K562 (cell line): ENCODE measurements around the gene DCAF6. TPM values are rescaled to one million over a fixed set of nuclear protein-coding genes. Genes with fewer than 3 reads are reported as not detected.

Experiments used
- ARID1B ChIP-seq: fragments of 450-650 bp; IDR thresholded peaks from 2 replicates; pipeline ENCODE4 v1.6.1; 2016; ENCODE audit warnings: antibody characterized with exemption, mild to moderate bottlenecking, inconsistent platforms
- ATF1 ChIP-seq, 2 experiments: fragments of 450-650 bp in 1 of 2; IDR thresholded peaks; 2 replicates each; pipeline ENCODE4 v1.6.1; 2016; ENCODE audit warnings: missing compliant biosample characterization in 1 of 2, missing genetic modification characterization in 1 of 2
- BCOR ChIP-seq: fragments of 450-650 bp; IDR thresholded peaks from 2 replicates; pipeline ENCODE4 v1.6.1; 2016
- CREB1 ChIP-seq, 2 experiments: sonication (generic) in 1 of 2; formaldehyde crosslinking in 1 of 2; IDR thresholded peaks; 2 replicates each; pipeline versions ENCODE4 v1.6.1 to v1.8.0; 2012 to 2022; ENCODE audit warnings: inconsistent platforms in 1 of 2, mild to moderate bottlenecking in 1 of 2, missing genetic modification reagents in 1 of 2, moderate library complexity in 1 of 2
- HDAC3 ChIP-seq: fragments of 450-650 bp; IDR thresholded peaks from 2 replicates; pipeline ENCODE4 v1.6.1; 2018; ENCODE audit warnings: borderline replicate concordance, mild to moderate bottlenecking, moderate library complexity; ENCODE audit not compliant: partially characterized antibody
- HMGN3 ChIP-seq: IDR thresholded peaks from 2 replicates; pipeline ENCODE4 v1.6.1; 2011; ENCODE audit warnings: borderline replicate concordance, low read depth, mild to moderate bottlenecking, mixed read lengths, low read length; ENCODE audit not compliant: insufficient read length; ENCODE audit errors: extremely low read depth
- HSF4 ChIP-seq: fragments of 250-450 bp; sonication (Bioruptor Pico); IDR thresholded peaks from 2 replicates; pipeline ENCODE4 v2.1.2; 2022; ENCODE audit warnings: mild to moderate bottlenecking, moderate library complexity, borderline replicate concordance
- MTA2 ChIP-seq: fragments of 450-650 bp; IDR thresholded peaks from 2 replicates; pipeline ENCODE4 v1.6.1; 2016; ENCODE audit warnings: low read depth
- MYC ChIP-seq, 2 experiments: fragments of 250-450 bp in 1 of 2; sonication (Bioruptor Pico) in 1 of 2; IDR thresholded peaks; 2 replicates each; pipeline versions ENCODE4 v1.5.1 to v1.6.1; 2012 to 2021; ENCODE audit warnings: low read depth in 2 of 2, borderline replicate concordance in 1 of 2, improper control_type of control experiment in 1 of 2, low read length in 1 of 2, mild to moderate bottlenecking in 1 of 2, moderate library complexity in 1 of 2
- PHB ChIP-seq: fragments of 250-450 bp; sonication (Bioruptor Pico); IDR thresholded peaks from 2 replicates; pipeline ENCODE4 v1.5.0; 2021
- PPARD ChIP-seq: fragments of 250-450 bp; sonication (Bioruptor Pico); IDR thresholded peaks from 2 replicates; pipeline ENCODE4 v1.8.0; 2022; ENCODE audit warnings: inconsistent platforms, mild to moderate bottlenecking, moderate library complexity
- PRMT5 ChIP-seq: sonication (generic); formaldehyde crosslinking; IDR thresholded peaks from 2 replicates; pipeline ENCODE4 v1.5.0; 2020; ENCODE audit warnings: missing genetic modification reagents
- PTTG1 ChIP-seq: fragments of 450-650 bp; IDR thresholded peaks from 2 replicates; pipeline ENCODE4 v1.6.1; 2016; ENCODE audit warnings: low read depth, mild to moderate bottlenecking, missing genetic modification characterization, missing compliant biosample characterization
- SMARCA4 ChIP-seq: fragments of 450-650 bp; IDR thresholded peaks from 2 replicates; pipeline ENCODE4 v1.6.1; 2016
- SMARCE1 ChIP-seq: fragments of 450-650 bp; IDR thresholded peaks from 2 replicates; pipeline ENCODE4 v1.7.1; 2016; ENCODE audit warnings: mild to moderate bottlenecking
- TAL1 ChIP-seq: fragments of 450-650 bp; IDR thresholded peaks from 2 replicates; pipeline ENCODE4 v1.6.1; 2016; ENCODE audit warnings: mild to moderate bottlenecking
- TEAD4 ChIP-seq, 2 experiments: sonication (generic) in 1 of 2; formaldehyde crosslinking in 1 of 2; IDR thresholded peaks; 2 replicates each; pipeline versions ENCODE4 v1.6.1 to v1.8.0; 2012 to 2022; ENCODE audit warnings: borderline replicate concordance in 1 of 2, inconsistent platforms in 1 of 2, low read length in 1 of 2, mild to moderate bottlenecking in 1 of 2, missing genetic modification reagents in 1 of 2
- ZNF146 ChIP-seq: IDR thresholded peaks from one replicate; pipeline ENCODE4 v1.6.1; 2018; ENCODE audit warnings: missing compliant biosample characterization; ENCODE audit not compliant: unreplicated experiment
- ZNF175 ChIP-seq: fragments of 200-800 bp; sonication (Bioruptor generic); IDR thresholded peaks from 2 replicates; pipeline ENCODE4 v1.6.1; 2016; ENCODE audit warnings: low read depth, mild to moderate bottlenecking, missing genetic modification characterization, missing compliant biosample characterization
- ZNF584 ChIP-seq: fragments of 200-800 bp; sonication (Bioruptor generic); IDR thresholded peaks from 2 replicates; pipeline ENCODE4 v1.6.1; 2016; ENCODE audit warnings: low read depth, mild to moderate bottlenecking, missing genetic modification characterization, missing compliant biosample characterization
- ZNF77 ChIP-seq: fragments of 250-450 bp; sonication (Bioruptor Pico); IDR thresholded peaks from 2 replicates; pipeline ENCODE4 v1.5.0; 2020
- ZNF780A ChIP-seq: fragments of 250-450 bp; sonication (Bioruptor Pico); IDR thresholded peaks from 2 replicates; pipeline ENCODE4 v1.5.0; 2021; ENCODE audit warnings: mild to moderate bottlenecking
- ZNF79 ChIP-seq: fragments of 250-450 bp; sonication (Bioruptor Pico); IDR thresholded peaks from 2 replicates; pipeline ENCODE4 v1.4.0; 2020; ENCODE audit warnings: low read depth, mild to moderate bottlenecking, moderate library complexity
- polyA plus RNA-seq, 8 experiments: library from polyadenylated mRNA; depleted of rRNA in 4 of 8; stranded (reverse) in 5 of 8; unstranded in 3 of 8; fragments of >200 nt; fragmentation: Nextera tagmentation in 2 of 8; fragmentation: Illumina TruSeq in 1 of 8; extraction: Ambion mirVana in 2 of 8; extraction: Trizol in 1 of 8; gene quantifications; 2 replicates each; pipeline versions ENCODE4 v1.2.1 to v1.2.3, GENCODE V29; 2011 to 2014; ENCODE audit warnings: inconsistent platforms in 1 of 8, missing spikeins in 1 of 8
- total RNA-seq, 7 experiments: library from RNA; depleted of rRNA in 6 of 7; stranded (reverse); fragments of >200 nt in 6 of 7; fragmentation: Illumina TruSeq in 2 of 7; extraction: Trizol in 2 of 7; gene quantifications; 2 replicates each; pipeline versions ENCODE4 v1.2.1 to v1.2.3, GENCODE V29; 2011 to 2021; ENCODE audit warnings: low replicate concordance in 1 of 7
- TF ChIP-seq, protein P1 (sequence below): sonication (generic); formaldehyde crosslinking; IDR thresholded peaks from 2 replicates; pipeline ENCODE4 v1.8.1; 2023; ENCODE audit warnings: mild to moderate bottlenecking, missing genetic modification reagents
- TF ChIP-seq, protein P2 (sequence below): sonication (generic); formaldehyde crosslinking; IDR thresholded peaks from 2 replicates; pipeline ENCODE4 v1.8.0; 2023; ENCODE audit warnings: mild to moderate bottlenecking, missing genetic modification reagents

DCAF6 gene
- total and polyA plus RNA-seq, 9 of the 15 experiments (the other 6 are each of a cell fraction or from before 2014, with no cell fraction given) = 19.1 to 102 (median 46.3) TPM

DNA sequence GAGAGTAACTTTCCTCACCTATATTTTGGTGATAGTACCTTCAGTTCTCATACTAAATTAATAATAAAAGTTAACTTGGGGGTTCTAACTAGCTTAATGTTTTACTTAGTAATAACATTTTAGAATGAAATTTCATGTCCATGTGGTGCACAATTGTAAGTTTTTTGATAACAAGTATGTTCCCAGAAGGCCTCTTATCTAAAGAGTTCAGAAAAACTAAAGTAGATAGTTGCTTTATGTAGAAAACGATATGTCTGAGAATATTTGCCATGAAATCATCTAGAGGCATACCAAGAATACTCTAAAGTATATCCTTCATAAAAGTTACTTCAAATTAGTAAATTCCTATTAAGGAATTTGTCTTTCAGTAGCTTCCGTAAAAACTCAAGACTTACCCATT, 12.4 kb upstream of the DCAF6 start (continued):
- no peak for TF ChIP-seq ATF1 (CRISPR knock-in tag; IDR thresholded peaks at IDR 0.05)
- no peak for TF ChIP-seq ATF1 (tag; IDR thresholded peaks at IDR 0.05)
- TF ChIP-seq SMARCA4 = 0 out of 2 replicates have a peak, but pooled peaks have one; percentile 36
- TF ChIP-seq SMARCE1 = no peak; the same call in 1 of the 2 replicates
- TF ChIP-seq, protein P1, sequence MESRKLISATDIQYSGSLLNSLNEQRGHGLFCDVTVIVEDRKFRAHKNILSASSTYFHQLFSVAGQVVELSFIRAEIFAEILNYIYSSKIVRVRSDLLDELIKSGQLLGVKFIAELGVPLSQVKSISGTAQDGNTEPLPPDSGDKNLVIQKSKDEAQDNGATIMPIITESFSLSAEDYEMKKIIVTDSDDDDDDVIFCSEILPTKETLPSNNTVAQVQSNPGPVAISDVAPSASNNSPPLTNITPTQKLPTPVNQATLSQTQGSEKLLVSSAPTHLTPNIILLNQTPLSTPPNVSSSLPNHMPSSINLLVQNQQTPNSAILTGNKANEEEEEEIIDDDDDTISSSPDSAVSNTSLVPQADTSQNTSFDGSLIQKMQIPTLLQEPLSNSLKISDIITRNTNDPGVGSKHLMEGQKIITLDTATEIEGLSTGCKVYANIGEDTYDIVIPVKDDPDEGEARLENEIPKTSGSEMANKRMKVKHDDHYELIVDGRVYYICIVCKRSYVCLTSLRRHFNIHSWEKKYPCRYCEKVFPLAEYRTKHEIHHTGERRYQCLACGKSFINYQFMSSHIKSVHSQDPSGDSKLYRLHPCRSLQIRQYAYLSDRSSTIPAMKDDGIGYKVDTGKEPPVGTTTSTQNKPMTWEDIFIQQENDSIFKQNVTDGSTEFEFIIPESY (CRISPR knock-in tag) = no peak
- TF ChIP-seq ZNF77 (CRISPR knock-in tag) = no peak
- TF ChIP-seq PPARD (CRISPR knock-in tag) = no peak
- TF ChIP-seq ZNF780A (CRISPR knock-in tag) = no peak
- no peak for TF ChIP-seq BCOR
- TF ChIP-seq MTA2 = no peak
- no peak for TF ChIP-seq ZNF584 (CRISPR knock-in tag)
- no peak for TF ChIP-seq ZNF175
- no peak for TF ChIP-seq CREB1 (IDR thresholded peaks at IDR 0.05)
- TF ChIP-seq CREB1 (CRISPR knock-in tag; IDR thresholded peaks at IDR 0.05) = no peak
- peak; percentile 66; the same call in 1 of the 2 replicates for TF ChIP-seq TEAD4 (IDR thresholded peaks at IDR 0.05; ENCODE audit: low read length)
- TF ChIP-seq TEAD4 (CRISPR knock-in tag; IDR thresholded peaks at IDR 0.05; ENCODE audit: borderline replicate concordance) = no peak
- TF ChIP-seq ZNF79 (CRISPR knock-in tag) = no peak
- TF ChIP-seq HMGN3 = no peak
- peak; percentile 87 for TF ChIP-seq ARID1B
- peak; percentile 47; the same call in 1 of the 2 replicates for TF ChIP-seq TAL1
- no peak for TF ChIP-seq HSF4
- no peak for TF ChIP-seq ZNF146 (CRISPR knock-in tag)
- TF ChIP-seq, protein P2, sequence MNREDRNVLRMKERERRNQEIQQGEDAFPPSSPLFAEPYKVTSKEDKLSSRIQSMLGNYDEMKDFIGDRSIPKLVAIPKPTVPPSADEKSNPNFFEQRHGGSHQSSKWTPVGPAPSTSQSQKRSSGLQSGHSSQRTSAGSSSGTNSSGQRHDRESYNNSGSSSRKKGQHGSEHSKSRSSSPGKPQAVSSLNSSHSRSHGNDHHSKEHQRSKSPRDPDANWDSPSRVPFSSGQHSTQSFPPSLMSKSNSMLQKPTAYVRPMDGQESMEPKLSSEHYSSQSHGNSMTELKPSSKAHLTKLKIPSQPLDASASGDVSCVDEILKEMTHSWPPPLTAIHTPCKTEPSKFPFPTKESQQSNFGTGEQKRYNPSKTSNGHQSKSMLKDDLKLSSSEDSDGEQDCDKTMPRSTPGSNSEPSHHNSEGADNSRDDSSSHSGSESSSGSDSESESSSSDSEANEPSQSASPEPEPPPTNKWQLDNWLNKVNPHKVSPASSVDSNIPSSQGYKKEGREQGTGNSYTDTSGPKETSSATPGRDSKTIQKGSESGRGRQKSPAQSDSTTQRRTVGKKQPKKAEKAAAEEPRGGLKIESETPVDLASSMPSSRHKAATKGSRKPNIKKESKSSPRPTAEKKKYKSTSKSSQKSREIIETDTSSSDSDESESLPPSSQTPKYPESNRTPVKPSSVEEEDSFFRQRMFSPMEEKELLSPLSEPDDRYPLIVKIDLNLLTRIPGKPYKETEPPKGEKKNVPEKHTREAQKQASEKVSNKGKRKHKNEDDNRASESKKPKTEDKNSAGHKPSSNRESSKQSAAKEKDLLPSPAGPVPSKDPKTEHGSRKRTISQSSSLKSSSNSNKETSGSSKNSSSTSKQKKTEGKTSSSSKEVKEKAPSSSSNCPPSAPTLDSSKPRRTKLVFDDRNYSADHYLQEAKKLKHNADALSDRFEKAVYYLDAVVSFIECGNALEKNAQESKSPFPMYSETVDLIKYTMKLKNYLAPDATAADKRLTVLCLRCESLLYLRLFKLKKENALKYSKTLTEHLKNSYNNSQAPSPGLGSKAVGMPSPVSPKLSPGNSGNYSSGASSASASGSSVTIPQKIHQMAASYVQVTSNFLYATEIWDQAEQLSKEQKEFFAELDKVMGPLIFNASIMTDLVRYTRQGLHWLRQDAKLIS (CRISPR knock-in tag) = no peak
- TF ChIP-seq PHB (CRISPR knock-in tag) = no peak
- no peak for TF ChIP-seq PRMT5
- TF ChIP-seq HDAC3 = peak; percentile 33
- TF ChIP-seq PTTG1 = no peak
- TF ChIP-seq MYC (IDR thresholded peaks at IDR 0.05; ENCODE audit: low read depth, low read length) = no peak
- TF ChIP-seq MYC (CRISPR knock-in tag; IDR thresholded peaks at IDR 0.05; ENCODE audit: borderline replicate concordance, low read depth) = no peak
